ENCODE measurements around the gene PSMD3.
A peak's percentile ranks its signal among the peaks of the same experiment; 100 is the strongest.

The PSMD3 gene

DNA sequence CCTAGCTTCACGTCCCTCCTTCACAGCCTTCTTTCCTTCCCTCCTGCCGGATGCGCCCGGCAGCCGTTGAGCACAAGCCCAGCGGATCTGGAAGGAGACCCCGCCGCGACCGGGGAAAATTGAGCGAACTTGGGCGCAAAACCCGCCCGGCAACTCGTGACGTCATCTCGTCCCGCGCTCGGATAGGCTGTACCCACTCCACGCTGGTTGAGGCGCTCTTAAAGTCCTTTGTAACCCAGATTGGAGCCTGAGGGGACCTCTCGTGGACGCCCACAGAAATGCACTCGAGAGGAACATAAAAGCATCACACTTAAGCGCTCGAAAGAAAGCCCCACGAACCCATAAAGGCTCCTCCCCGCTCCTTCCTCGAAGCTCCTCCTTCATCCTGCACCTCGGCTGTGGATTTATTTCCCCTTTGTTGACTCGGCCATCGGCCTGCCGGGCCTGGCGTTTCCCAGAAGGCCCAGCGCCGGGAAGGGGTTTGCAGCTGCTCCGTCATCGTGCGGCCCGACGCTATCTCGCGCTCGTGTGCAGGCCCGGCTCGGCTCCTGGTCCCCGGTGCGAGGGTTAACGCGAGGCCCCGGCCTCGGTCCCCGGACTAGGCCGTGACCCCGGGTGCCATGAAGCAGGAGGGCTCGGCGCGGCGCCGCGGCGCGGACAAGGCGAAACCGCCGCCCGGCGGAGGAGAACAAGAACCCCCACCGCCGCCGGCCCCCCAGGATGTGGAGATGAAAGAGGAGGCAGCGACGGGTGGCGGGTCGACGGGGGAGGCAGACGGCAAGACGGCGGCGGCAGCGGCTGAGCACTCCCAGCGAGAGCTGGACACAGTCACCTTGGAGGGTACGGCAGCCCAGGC lies at the start of gene PSMD3:
TSS of gene PSMD3 (plus strand) at position 457 of the 856 bp plus-strand sequence. CDS start at position 621, 164 bp downstream.
- peak within 1 kb of the TSS; percentile 88 for H3K27ac ChIP-seq
- TF ChIP-seq, protein P1, sequence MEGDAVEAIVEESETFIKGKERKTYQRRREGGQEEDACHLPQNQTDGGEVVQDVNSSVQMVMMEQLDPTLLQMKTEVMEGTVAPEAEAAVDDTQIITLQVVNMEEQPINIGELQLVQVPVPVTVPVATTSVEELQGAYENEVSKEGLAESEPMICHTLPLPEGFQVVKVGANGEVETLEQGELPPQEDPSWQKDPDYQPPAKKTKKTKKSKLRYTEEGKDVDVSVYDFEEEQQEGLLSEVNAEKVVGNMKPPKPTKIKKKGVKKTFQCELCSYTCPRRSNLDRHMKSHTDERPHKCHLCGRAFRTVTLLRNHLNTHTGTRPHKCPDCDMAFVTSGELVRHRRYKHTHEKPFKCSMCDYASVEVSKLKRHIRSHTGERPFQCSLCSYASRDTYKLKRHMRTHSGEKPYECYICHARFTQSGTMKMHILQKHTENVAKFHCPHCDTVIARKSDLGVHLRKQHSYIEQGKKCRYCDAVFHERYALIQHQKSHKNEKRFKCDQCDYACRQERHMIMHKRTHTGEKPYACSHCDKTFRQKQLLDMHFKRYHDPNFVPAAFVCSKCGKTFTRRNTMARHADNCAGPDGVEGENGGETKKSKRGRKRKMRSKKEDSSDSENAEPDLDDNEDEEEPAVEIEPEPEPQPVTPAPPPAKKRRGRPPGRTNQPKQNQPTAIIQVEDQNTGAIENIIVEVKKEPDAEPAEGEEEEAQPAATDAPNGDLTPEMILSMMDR (conservative IDR thresholded peaks at IDR 0.05; ENCODE audit: low read depth): peak; percentile 79
- DNase-seq (ENCODE audit: low spot score): peak; percentile 95
- ChIA-PET CTCF (interaction anchor here (0.5 to 3.7 kb wide), 11 partner anchors 10 to 431 kb away, joined by 3 to 25 read pairs (median 5); partner anchors contain the start of gene GSDMA), POLR2A (ENCODE audit: low non-redundant PET) (interaction anchor here (0.6 to 0.9 kb wide), 2 partner anchors 24 to 158 kb away, joined by 3 to 10 read pairs; no protein-coding TSS in a partner anchor)

DNA sequence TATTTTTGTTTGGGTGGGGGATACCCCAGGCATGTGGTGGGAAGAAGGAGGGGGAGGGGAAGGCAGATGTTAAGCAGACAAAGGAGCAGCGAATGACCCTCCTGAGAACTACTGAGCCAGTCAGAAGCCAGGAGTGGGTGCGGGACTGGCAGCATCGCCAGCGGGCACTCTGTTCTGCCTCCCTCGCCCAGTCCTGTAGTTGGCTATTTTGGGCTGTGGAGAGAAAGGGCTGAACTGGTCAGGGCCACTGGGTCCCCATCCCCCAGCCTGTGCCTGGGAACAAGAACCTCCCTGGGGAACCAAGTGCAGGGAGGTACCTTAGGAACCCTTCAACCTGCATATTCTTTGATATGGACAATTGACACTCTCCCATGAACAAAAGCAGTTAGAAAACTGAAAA lies 46.7 kb upstream of the PSMD3 start:
- POLR2A ChIA-PET (ENCODE audit: low non-redundant PET): no interaction called here
- CTCF ChIA-PET: no interaction called here
- TF ChIP-seq, protein P1 (conservative IDR thresholded peaks at IDR 0.05; ENCODE audit: low read depth): no peak
- DNase-seq (ENCODE audit: low spot score): no peak
- H3K27ac ChIP-seq: no peak overlapping the region

DNA sequence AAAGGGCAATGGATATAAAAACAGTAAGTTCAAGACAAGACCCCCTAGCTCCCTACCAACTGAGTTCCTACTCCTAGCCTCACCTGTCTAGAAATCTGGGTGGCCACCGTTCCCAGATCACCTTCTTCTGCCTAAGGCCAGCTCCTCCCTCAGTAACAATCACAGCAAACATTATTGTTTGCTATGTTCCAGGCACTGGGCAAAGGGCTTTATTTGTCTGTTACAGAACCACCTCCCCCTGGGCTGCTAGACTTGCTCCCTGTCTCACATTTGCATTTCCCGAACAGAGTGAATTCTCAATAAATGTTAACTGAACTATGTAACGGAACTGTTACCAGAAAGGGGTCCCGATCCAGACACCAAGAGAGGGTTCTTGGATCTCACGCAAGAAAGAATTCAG lies 46.3 kb upstream of the PSMD3 start:
- DNase-seq (ENCODE audit: low spot score): no peak
- ChIA-PET POLR2A (ENCODE audit: low non-redundant PET) (no interaction called here), CTCF (no interaction called here)
- H3K27ac ChIP-seq: no peak overlapping the region
- TF ChIP-seq, protein P1 (conservative IDR thresholded peaks at IDR 0.05; ENCODE audit: low read depth): no peak

DNA sequence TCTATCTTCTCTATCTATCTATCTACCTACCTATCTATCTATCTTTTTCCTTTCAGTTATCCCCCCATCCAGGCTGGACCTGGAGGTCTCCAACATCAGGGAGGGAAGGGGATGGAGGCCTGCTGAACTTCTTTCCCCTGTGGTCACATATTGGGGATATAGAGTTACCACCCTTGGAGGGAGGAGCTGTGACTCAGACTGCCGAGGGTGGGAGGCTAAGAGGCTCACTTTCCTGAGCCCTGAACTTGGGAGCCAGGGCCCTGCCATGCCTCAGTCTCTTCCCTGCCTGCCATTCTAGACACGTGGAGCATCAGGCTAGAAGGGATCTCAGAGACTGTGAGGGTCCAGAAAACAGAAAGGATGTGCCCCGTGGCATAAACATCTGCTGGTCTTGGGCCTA lies 44.7 kb upstream of the PSMD3 start:
- TF ChIP-seq, protein P1 (conservative IDR thresholded peaks at IDR 0.05; ENCODE audit: low read depth): no peak
- ChIA-PET POLR2A (ENCODE audit: low non-redundant PET) (no interaction called here), CTCF (no interaction called here)
- no peak overlapping the region for H3K27ac ChIP-seq
- no peak for DNase-seq (ENCODE audit: low spot score)

DNA sequence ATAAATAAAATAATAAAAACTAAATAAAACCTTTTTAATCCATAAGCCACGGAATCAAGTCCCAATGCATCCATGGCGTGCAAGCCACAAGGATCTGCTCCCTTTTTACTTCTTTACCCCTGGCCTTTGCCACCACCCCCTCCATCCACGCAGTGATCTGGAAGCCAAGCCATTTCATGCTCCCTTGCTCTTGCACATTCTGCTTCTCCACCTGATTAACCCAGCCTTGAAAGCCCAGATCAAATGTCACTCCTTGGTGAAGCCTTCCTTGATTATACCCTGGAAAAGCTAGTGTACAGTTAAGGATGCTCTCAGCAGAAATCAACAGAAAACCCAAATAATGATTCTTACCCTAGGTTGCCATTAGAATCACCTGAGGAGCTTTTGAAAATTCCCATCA lies 43.2 kb upstream of the PSMD3 start:
- CTCF ChIA-PET: no interaction called here
- DNase-seq (ENCODE audit: low spot score): no peak
- POLR2A ChIA-PET (ENCODE audit: low non-redundant PET): no interaction called here
- H3K27ac ChIP-seq: no peak overlapping the region
- TF ChIP-seq, protein P1 (conservative IDR thresholded peaks at IDR 0.05; ENCODE audit: low read depth): no peak

DNA sequence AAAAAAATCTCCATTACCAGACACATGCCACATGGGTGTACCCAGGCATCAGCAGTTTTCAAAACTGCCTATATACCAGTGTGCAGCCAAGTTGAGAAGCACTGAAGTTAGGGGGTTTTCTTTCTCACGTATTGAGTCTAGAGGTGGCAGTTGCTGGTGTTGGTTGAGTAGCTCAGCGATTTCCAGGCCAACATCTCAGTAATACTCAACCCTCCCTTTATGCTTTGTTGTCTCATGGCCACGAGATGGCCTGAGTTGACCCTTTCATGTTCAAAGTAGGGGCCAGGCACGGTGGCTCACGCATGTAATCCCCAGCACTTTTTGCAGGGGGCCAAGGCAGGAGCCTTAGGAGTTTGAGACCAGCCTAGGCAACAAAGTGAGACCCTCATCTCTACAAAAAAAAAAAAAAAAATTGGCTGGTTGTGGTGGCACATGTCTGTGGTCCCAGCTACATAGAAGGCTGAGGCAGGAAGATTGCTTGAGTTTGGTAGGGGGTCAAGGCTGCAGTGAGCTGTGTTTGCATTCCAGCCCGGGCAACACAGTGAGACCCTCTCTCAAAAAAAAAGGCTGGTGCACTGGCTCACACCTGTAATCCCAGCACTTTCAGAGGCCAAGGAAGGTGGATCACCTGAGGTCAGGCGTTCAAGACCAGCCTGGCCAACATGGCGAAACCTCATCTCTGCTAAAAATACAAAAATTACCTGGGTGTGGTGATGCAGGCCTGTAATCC lies 42.3 kb upstream of the PSMD3 start:
- no peak for DNase-seq (ENCODE audit: low spot score)
- ChIA-PET POLR2A (ENCODE audit: low non-redundant PET) (interaction anchor here (0.6 kb wide), 1 partner anchor 770 kb away, joined by 8 read pairs; no protein-coding TSS in a partner anchor), CTCF (no interaction called here)
- TF ChIP-seq, protein P1 (conservative IDR thresholded peaks at IDR 0.05; ENCODE audit: low read depth): no peak
- H3K27ac ChIP-seq: no peak overlapping the region

Data from RWPE1 (cell line).